ENCODE measurements around the gene IPO11. TPM values are rescaled to one million over a fixed set of nuclear protein-coding genes. Genes with fewer than 3 reads are reported as not detected.
"Not testable (repeated sequence)": the region's sequence is repeated elsewhere in the genome, so short reads cannot be mapped to it uniquely, and the experiment has no call there.

Gene IPO11
- total and polyA plus RNA-seq, 2 of the 13 experiments (the other 11 are each of a cell fraction or from before 2014, with no cell fraction given): 13.9 to 24.4 TPM

DNA sequence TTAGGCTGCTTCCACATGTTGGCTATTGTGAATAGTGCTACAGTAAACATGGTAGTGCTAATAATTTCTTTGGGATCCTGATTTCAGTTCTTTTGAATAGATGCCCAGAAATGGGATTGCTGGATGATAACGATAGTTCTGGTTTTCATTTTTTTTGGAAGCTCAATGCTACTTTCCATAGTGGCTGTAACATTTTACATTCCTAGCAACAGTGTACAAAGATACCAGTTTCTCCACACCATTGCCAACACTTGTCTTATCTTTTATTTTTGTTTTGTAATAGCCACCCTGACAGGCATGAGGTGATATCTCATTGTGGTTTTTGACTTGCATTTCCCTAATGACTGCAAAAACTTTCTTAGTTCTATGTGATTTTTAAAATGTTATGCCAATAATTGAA lies 97.2 kb downstream of the IPO11 start:
- TF ChIP-seq NR2C2 (CRISPR knock-in tag; IDR thresholded peaks at IDR 0.05; ENCODE audit: borderline replicate concordance) (no peak), NCOA1 (CRISPR knock-in tag; IDR thresholded peaks at IDR 0.05) (no peak), GATAD2A (CRISPR knock-in tag; IDR thresholded peaks at IDR 0.05) (no peak), BRF2 (CRISPR knock-in tag; IDR thresholded peaks at IDR 0.05) (no peak), GLMP (CRISPR knock-in tag; IDR thresholded peaks at IDR 0.05; ENCODE audit: borderline replicate concordance) (no peak), BATF2 (CRISPR knock-in tag; IDR thresholded peaks at IDR 0.05) (no peak), STAG1 (CRISPR knock-in tag; IDR thresholded peaks at IDR 0.05) (no peak), ZNF24 (IDR thresholded peaks at IDR 0.05) (no peak), CAMTA2 (CRISPR knock-in tag; IDR thresholded peaks at IDR 0.05; ENCODE audit: borderline replicate concordance) (no peak), MATR3 (CRISPR knock-in tag; IDR thresholded peaks at IDR 0.05) (no peak)
- Histone ChIP-seq H3K9me3 (ENCODE audit: low read length) (no peaks in the 10 kb centered on the region), H4K20me1 (ENCODE audit: insufficient read depth, low read length) (no peaks in the 10 kb centered on the region), H3K79me2 (ENCODE audit: insufficient read depth, low read length) (no peaks in the 10 kb centered on the region), H3K27ac (ENCODE audit: extremely low read length, insufficient read depth, low read length) (no peak overlapping the region), H3K4me3 (replicated peaks in 1 of 3; ENCODE audit: insufficient read depth in 1 of 3, low read depth in 2 of 3, low read length in 3 of 3) (no peak overlapping the region), H3K36me3 (replicated peaks in 1 of 2; ENCODE audit: control insufficient read depth in 1 of 2, insufficient read depth in 2 of 2, low read length in 2 of 2) (peaks cover 0 to 8% of the 10 kb centered on the region in 2 experiments; a peak in 2 of 5 replicates), H3K9ac (ENCODE audit: insufficient read depth, low read depth, low read length) (no peak overlapping the region), H2AFZ (ENCODE audit: low read length) (no peak overlapping the region), H3K4me1 (ENCODE audit: insufficient read depth, low read length) (no peaks in the 10 kb centered on the region), H3K27me3 (ENCODE audit: control insufficient read depth in 1 of 2, insufficient read depth in 2 of 2, low read length in 2 of 2) (no peaks in the 10 kb centered on the region), H3K4me2 (ENCODE audit: low read depth, low read length) (no peak overlapping the region)
- FAIRE-seq: no peak
- POLR2A ChIA-PET: no interaction called here
- CTCF ChIA-PET (ENCODE audit: low intra/inter-chr PET ratio, low total read pairs): no interaction called here
- in situ Hi-C loops (cut with HindIII; ENCODE audit: extremely low pct_ligation_motif_present, low pct_unique_long_range_greater_than_20kb) (no loop called here), intact Hi-C loops (cut with micrococcal nuclease; ENCODE audit: unreplicated experiment) (no loop called here)
- DNase-seq (ENCODE audit: low spot score): no peak
- ATAC-seq: no peak
- WGBS (ENCODE audit: low lambda C conversion rate): 100% methylated on average over 1 of the region's 1 CpG
- BruUV-seq (replicated peaks): no TSS peak

DNA sequence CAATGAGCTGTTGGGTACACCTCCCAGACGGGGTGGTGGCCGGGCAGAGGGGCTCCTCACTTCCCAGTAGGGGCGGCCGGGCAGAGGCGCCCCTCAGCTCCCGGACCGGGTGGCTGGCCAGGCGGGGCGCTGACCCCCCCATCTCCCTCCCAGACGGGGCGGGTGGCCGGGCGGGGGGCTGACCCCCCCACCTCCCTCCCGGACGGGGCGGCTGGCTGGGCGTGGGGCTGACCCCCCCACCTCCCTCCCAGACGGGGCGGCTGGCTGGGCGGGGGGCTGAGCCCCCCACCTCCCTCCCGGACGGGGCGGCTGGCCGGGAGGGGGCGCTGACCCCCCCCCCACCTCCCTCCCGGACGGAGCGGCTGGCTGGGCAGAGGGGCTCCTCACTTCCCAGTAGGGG lies 100.5 kb downstream of the IPO11 start:
- H3K36me3 ChIP-seq (replicated peaks in 1 of 2; ENCODE audit: control insufficient read depth in 1 of 2, insufficient read depth in 2 of 2, low read length in 2 of 2); H3K4me1 ChIP-seq (ENCODE audit: insufficient read depth, low read length); H3K9me3 ChIP-seq (ENCODE audit: low read length); POLR2A ChIA-PET; H3K9ac ChIP-seq (ENCODE audit: insufficient read depth, low read depth, low read length); H4K20me1 ChIP-seq (ENCODE audit: insufficient read depth, low read length); H3K79me2 ChIP-seq (ENCODE audit: insufficient read depth, low read length); in situ Hi-C loops (cut with HindIII; ENCODE audit: extremely low pct_ligation_motif_present, low pct_unique_long_range_greater_than_20kb); intact Hi-C loops (cut with micrococcal nuclease; ENCODE audit: unreplicated experiment); CTCF ChIA-PET (ENCODE audit: low intra/inter-chr PET ratio, low total read pairs); H3K4me2 ChIP-seq (ENCODE audit: low read depth, low read length); H3K4me3 ChIP-seq (replicated peaks in 1 of 3; ENCODE audit: insufficient read depth in 1 of 3, low read depth in 2 of 3, low read length in 3 of 3); BruUV-seq (replicated peaks); ATAC-seq; H2AFZ ChIP-seq (ENCODE audit: low read length); FAIRE-seq; H3K27me3 ChIP-seq (ENCODE audit: control insufficient read depth in 1 of 2, insufficient read depth in 2 of 2, low read length in 2 of 2); H3K27ac ChIP-seq (ENCODE audit: extremely low read length, insufficient read depth, low read length); DNase-seq (ENCODE audit: low spot score): not testable (repeated sequence)
- no CpG with 5 or more reads among the region's 28 CpGs for WGBS (ENCODE audit: low lambda C conversion rate)

Data from HepG2 (cell line).